Fibroblast of pulmonary artery (primary cell): Measurements from ENCODE around the gene TRIO.

Source experiments
- DNase-seq: peaks from one replicate; pipeline ENCODE4 v3.0.0-alpha.2; 2010; ENCODE audit warnings: low read depth
- H3K4me3 ChIP-seq: replicated peaks from 2 replicates; pipeline ENCODE4 v1.5.1; 2011; ENCODE audit warnings: low read depth, mild to moderate bottlenecking, control low read depth, low read length, moderate library complexity
- CTCF ChIP-seq: IDR thresholded peaks from 2 replicates; pipeline ENCODE4 v1.5.1; 2011; ENCODE audit warnings: mild to moderate bottlenecking, control low read depth, low read length, inconsistent platforms; ENCODE audit errors: missing control alignments

Gene TRIO

DNA sequence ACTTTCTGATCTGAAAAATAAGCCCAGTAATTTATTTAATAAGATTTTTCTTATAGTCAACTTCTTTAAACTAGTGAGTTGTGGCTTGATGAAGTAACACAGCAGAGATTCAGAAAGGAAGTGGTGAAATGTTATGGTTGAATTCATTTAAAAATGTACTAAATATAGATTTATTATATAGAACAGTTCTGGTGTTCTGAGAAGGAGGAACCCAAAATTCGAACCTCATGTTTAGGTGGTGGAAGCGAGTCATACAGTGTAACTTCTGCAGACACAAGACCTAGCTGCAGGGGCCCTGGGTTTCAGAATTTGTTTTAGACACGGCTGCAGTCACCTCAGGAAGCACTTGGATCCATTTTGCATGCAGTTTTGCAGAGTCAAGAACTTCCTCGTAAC, 188.2 kb downstream of the TRIO start:
- no peak for DNase-seq
- TF ChIP-seq CTCF, result no peak

DNA sequence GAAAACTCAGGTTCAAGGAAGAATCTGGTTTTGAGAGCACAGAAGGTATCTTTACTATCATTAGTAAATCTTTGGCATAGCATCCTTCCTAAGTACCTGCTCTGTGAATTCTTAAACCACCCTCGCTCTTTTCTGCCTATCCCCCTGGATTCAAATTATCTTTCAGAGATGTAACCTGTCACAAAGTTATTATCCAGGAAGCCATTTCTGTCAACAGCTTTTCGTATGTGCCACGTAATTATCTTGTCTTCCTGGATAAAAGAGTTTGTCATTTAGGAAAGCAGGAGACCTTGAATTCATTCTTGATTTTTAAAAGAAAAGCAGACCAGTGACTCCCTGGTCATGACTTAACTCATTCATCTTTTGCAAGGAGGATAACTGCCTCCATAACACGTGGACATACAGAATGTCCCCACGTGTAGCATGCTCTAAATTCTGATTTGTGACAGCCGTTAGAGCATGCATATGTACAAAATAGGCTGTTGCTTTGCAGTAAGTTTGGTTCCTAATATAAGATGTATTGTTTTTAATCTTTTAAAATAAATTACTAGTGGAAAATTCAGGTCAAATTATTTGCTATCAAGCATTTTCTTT, 189.0 kb downstream of the TRIO start:
- DNase-seq, result no peak
- no peak overlapping the region for H3K4me3 ChIP-seq
- no peak for TF ChIP-seq CTCF

More for the DNA sequence above, 188.2 kb downstream of the TRIO start:
- no peak overlapping the region for H3K4me3 ChIP-seq

DNA sequence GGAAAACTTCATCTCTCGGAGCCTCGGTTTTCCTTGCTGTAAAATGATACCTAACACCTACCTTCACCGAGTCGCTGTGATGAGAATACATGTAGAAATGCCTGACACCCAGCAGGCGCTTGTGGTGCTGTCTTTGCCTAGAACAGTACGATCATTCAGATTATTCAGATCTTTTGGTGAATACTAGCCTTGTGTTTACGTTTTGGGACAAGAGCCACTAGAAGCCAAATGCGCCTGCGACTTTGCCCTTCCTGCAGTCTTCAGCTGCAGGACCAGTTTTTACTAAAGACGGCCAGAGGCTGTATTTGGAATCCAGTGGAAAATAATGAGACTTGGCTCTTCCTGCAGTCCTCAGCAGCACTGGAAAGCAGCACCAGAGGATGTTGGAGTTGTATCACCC, 189.6 kb downstream of the TRIO start:
- no peak for TF ChIP-seq CTCF
- H3K4me3 ChIP-seq, result no peak overlapping the region
- DNase-seq, result no peak

DNA sequence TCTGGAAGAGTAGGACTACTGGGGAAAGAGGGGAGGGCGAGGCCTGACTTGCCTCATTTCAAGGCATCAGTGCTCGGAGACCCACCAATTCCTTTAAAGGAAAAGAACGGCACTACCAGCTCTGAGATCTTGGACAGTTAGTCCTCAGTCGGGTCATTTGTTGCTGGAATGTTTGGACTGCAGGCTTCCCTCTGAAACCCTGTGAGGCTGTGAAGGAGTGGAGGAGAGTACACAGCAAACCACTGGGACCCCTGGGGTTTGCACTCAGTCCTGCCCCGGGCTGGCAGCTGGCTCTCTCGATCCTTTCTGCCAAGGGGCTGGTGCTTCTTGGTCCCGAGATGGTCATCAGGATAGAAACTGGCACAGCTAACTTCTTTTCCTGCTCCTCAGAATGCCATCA, 194.5 kb downstream of the TRIO start:
- DNase-seq, result no peak
- no peak for TF ChIP-seq CTCF
- no peak overlapping the region for H3K4me3 ChIP-seq

DNA sequence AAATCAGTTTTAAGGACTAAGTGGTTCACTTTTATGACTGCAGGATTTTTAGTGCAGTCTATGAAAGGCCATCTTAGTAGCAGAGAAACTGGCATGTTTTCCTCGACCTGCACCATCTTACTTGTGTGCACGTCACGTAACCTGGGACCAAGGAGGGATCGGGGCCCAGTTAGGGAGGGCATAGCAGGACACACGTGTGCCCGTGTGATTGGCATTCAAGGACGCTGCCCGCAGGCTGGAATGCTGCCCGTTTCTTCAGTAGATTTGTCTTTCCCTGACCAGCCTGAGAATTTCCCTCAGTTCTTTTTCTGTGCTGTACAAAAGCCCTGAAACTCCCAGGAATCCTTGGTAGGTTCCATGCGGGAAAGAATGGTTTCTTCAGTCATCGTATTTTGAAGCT, 196.3 kb downstream of the TRIO start:
- DNase-seq, result no peak
- no peak for TF ChIP-seq CTCF

DNA sequence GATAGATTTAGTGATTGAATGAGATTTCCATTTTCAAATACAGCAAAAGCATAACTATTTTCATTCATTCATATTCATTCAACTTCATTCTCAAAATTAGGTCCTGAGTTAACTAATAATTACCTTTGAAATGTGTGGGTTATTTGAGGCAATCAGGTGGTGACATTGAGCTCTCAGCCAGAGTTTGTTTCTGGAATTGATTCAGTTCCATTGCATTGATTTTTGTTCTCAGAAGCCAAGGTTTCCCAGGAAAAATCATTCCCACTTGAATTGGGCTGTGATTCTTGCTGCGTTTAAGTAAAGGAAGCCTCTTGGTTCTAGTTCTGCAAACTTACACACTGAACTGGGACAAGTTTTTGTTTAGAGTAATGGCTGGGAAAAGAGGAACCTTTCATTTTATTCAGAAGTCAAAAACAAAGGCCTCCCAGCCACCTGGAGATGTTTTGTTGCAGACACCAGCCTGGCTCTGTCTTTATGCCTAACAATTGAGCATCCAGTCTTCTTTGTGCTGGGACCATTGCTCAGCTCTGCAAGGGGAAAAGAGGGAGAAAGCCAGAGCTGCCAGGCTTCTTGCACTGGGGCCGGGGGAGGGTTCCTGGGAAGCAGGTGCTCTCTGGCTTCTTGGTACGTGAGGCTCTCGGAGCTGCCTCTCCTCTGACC, 198.6 kb downstream of the TRIO start:
- no peak for DNase-seq
- no peak for TF ChIP-seq CTCF
- no peak overlapping the region for H3K4me3 ChIP-seq

More for the DNA sequence above, 196.3 kb downstream of the TRIO start:
- no peak overlapping the region for H3K4me3 ChIP-seq

DNA sequence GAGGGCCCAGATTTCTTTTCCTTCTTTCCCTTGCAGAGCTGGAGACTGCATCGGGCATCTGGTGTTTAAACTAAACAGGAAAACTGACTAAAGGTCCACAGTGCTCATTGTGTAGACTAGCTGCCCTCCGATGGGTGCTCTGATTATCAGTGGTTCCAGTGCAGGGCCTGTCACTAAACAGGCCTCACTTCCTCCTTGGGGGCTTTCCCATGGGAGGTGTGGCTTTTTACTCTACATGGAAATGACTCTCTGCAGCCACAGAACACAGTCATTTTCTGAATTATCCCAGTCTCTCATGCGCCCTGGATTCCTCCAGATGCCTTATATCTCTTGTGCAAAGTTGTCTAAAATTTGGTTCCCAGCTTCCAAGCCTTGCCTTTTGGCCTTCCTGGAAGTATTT, 199.2 kb downstream of the TRIO start:
- DNase-seq, result peak; percentile 30
- TF ChIP-seq CTCF, result no peak
- H3K4me3 ChIP-seq, result no peak overlapping the region
